GM10847 (cell line): ENCODE results near the gene PANK4.

ENCODE experiments used
- POLR2A ChIP-seq: IDR thresholded peaks from 2 replicates; pipeline ENCODE4 v1.6.1; 2011; ENCODE audit not compliant: insufficient read length; ENCODE audit errors: extremely low read depth

The PANK4 gene

GRCh38 chr1:2501041-2501819 is 25.2 kb downstream of the PANK4 start:
- TF ChIP-seq POLR2A: no peak

- no peak for TF ChIP-seq POLR2A
Observed at GRCh38 chr1:2499986-2500596, 26.3 kb downstream of the PANK4 start.

GRCh38 chr1:2499260-2499659 is 27.1 kb downstream of the PANK4 start:
- TF ChIP-seq POLR2A: no peak

GRCh38 chr1:2498648-2499047 is 27.7 kb downstream of the PANK4 start:
- TF ChIP-seq POLR2A: no peak

GRCh38 chr1:2497891-2498290 is 28.5 kb downstream of the PANK4 start:
- no peak for TF ChIP-seq POLR2A

GRCh38 chr1:2496746-2497145 is 29.6 kb downstream of the PANK4 start:
- TF ChIP-seq POLR2A: no peak

- no peak for TF ChIP-seq POLR2A
Observed at GRCh38 chr1:2496087-2496622, 30.2 kb downstream of the PANK4 start.

GRCh38 chr1:2495546-2495945 is 30.9 kb downstream of the PANK4 start:
- TF ChIP-seq POLR2A: no peak

- TF ChIP-seq POLR2A: no peak
Observed at GRCh38 chr1:2495026-2495425, 31.4 kb downstream of the PANK4 start.

GRCh38 chr1:2494323-2494693 is 32.1 kb downstream of the PANK4 start:
- TF ChIP-seq POLR2A: no peak

GRCh38 chr1:2493691-2494322 is 32.6 kb downstream of the PANK4 start:
- TF ChIP-seq POLR2A: no peak

- no peak for TF ChIP-seq POLR2A
Observed at GRCh38 chr1:2493218-2493617, 33.2 kb downstream of the PANK4 start.

GRCh38 chr1:2492091-2492490 is 34.3 kb downstream of the PANK4 start:
- TF ChIP-seq POLR2A: no peak

- TF ChIP-seq POLR2A: no peak
Observed at GRCh38 chr1:2489615-2490014, 36.8 kb downstream of the PANK4 start.

- TF ChIP-seq POLR2A: no peak
Observed at GRCh38 chr1:2488688-2489087, 37.7 kb downstream of the PANK4 start.

GRCh38 chr1:2486558-2486957 is 39.8 kb downstream of the PANK4 start:
- no peak for TF ChIP-seq POLR2A
